Breast epithelium (tissue), 3 donors: ENCODE results near the gene ARID5B.

Experiments used
- POLR2A ChIP-seq: fragments of 450-650 bp; IDR thresholded peaks from one replicate; pipeline ENCODE4 v1.6.1; 2016; ENCODE audit warnings: antibody characterized with exemption, mild to moderate bottlenecking, moderate library complexity
- TF ChIP-seq, protein P1 (sequence below), 3 donors: fragments of 450-650 bp; IDR thresholded peaks; one replicate each; pipeline ENCODE4 v1.5.1; 2016 to 2017; ENCODE audit warnings: antibody characterized with exemption in 3 of 3, mild to moderate bottlenecking in 3 of 3, moderate library complexity in 3 of 3

GRCh38 chr10:62043421-62044021 lies 142.0 kb downstream of the ARID5B start:
- TF ChIP-seq, protein P1, sequence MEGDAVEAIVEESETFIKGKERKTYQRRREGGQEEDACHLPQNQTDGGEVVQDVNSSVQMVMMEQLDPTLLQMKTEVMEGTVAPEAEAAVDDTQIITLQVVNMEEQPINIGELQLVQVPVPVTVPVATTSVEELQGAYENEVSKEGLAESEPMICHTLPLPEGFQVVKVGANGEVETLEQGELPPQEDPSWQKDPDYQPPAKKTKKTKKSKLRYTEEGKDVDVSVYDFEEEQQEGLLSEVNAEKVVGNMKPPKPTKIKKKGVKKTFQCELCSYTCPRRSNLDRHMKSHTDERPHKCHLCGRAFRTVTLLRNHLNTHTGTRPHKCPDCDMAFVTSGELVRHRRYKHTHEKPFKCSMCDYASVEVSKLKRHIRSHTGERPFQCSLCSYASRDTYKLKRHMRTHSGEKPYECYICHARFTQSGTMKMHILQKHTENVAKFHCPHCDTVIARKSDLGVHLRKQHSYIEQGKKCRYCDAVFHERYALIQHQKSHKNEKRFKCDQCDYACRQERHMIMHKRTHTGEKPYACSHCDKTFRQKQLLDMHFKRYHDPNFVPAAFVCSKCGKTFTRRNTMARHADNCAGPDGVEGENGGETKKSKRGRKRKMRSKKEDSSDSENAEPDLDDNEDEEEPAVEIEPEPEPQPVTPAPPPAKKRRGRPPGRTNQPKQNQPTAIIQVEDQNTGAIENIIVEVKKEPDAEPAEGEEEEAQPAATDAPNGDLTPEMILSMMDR (IDR thresholded peaks at IDR 0.05), result no peak
- no peak for TF ChIP-seq POLR2A
